C4-2B (cell line): ENCODE measurements around the gene ING5.

Source experiments
- H3K27ac ChIP-seq: fragments of 450-650 bp; 2 replicates; pipeline ENCODE4 v1.5.1; 2017
- CTCF ChIP-seq: fragments of 450-650 bp; conservative IDR thresholded peaks from 2 replicates; pipeline ENCODE4 v1.5.1; 2017; ENCODE audit warnings: mild to moderate bottlenecking
- ZFX ChIP-seq: fragments of 450-650 bp; IDR thresholded peaks from 2 replicates; pipeline ENCODE4 v1.6.1; 2017

The ING5 gene

DNA sequence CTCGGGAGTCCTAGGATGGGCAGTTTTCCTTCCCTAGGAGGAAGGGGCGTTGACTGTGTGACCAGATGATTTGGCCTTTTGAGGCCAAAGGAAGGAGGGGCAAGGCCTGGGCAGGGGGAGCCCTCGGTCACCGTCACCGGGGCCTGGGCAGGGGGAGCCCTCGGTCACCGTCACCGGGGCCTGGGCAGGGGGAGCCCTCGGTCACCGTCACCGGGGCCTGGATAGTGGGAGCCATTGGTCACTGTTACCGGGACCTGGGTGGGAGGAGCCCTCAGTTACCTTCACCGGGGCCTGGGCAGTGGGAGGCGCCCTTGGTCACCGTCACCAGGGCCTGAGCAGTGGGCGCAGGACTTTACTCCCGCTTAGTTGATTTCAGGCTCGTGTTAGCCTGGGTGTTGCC, 49.9 kb downstream of the ING5 start:
- TF ChIP-seq CTCF (no peak), ZFX (no peak)
- H3K27ac ChIP-seq: no peak overlapping the region

DNA sequence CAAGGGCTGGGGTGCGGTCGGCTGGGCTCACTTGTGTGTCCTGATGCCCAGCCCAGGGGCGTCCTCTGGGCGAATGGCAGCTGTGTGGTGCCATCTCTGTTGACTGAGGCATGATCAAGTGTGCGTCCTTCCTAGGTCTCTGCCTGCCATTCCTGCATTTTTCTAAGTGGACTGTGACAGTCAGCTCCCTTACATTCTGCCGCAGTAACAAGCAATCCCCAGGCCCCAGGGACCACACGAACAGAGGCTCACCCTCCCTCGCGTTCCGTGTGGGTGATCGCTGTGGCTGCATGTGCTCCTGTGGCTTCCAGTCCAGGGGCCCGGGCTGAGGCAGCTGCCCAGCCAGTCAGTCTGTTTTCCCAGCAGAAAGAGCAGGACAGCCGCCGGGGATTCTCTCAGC, 50.4 kb downstream of the ING5 start:
- H3K27ac ChIP-seq: no peak overlapping the region
- TF ChIP-seq ZFX (no peak), CTCF (no peak)

DNA sequence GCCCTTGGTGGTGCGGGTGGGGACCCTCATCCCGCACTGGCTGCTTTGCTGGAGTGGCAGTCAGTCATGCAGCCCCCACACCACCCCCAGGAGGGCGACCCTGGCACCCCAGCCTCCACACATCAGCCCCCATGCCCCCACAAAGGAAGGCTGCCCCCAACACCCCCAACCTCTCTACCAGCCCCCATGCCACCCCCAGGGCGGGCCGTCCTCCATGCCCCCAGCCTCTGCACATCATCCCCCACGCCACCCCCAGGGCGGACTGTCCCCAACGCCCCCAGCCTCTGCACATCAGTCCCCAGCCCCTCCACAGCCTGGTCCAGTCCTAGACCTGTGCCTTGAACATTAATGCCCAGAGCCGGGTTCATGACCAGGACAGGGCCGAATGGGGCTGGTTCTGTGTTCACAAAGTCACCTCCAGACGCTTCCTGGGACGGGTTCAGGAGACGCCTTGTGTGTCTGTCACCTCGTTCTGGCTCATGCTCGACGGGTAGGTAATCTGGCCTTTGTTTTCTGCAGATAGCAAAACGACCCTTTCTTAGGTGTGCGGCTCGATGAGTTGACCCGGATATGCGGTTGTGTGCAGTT, 50.9 kb downstream of the ING5 start:
- TF ChIP-seq CTCF (no peak), ZFX (no peak)
- H3K27ac ChIP-seq: no peak overlapping the region

DNA sequence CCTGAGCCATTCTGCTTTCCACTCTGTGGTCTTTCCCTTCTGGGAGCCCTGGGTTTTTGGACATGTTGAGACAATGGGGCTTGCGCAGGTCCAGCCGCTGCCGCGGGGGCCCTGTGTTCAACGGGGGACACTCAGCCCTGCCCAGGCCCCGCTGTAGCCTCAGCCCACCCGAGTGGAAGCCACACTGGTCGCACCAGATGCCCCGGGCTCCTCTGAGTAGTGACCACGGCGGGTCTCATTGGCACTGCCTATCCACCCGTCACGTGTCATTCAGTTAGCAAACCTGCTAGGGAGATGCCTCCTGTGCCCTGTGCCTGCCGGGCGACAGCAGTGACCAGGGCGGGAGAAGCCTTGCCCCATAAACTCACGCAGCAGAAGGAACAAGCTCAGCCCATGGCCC, 51.7 kb downstream of the ING5 start:
- TF ChIP-seq ZFX (no peak), CTCF (no peak)
- no peak overlapping the region; the same call in 1 of the 2 replicates for H3K27ac ChIP-seq

- no peak overlapping the region; the same call in 1 of the 2 replicates for H3K27ac ChIP-seq
- TF ChIP-seq CTCF (no peak), ZFX (no peak)
Measured at GRCh38 chr2:241754042-241754441, 52.2 kb downstream of the ING5 start.

DNA sequence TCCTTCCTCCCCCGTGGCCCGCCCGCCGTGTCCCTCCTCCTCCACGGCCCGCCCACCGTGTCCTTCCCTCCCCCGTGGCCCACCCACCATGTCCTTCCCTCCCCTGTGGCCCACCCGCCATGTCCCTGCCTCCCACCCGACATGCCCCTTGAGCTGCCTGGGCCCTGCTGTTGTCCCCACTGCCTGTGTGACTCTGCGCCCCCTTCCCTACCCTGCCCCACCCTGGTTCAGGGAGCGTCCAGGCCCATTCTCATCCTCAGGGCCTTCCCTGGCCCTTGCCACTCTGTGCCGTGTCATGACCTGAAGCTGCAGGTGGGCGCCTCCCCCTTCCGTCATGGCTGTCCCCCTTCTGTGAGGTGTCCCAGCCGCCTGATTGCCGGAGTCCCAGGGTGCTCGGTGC, 53.3 kb downstream of the ING5 start:
- H3K27ac ChIP-seq: no peak overlapping the region
- no peak for TF ChIP-seq ZFX
- no peak for TF ChIP-seq CTCF

DNA sequence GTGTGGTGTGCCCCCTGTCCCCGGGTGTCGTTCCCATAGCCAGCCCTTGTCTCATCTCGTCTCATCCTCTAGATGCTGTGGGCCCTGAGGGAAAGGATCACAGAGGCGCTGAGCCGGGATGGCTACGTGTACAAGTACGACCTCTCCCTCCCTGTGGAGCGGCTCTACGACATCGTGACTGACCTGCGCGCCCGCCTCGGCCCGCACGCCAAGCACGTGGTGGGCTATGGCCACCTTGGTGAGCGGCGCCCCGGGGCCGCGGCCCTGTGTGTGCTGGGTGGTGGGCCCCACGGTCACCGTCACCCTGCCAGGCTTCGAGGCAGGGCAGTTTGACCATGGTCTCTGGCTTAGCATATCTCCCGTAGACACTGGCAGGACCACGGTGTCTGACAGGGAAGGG, 53.9 kb downstream of the ING5 start:
- H3K27ac ChIP-seq: no peak overlapping the region
- TF ChIP-seq CTCF: no peak
- TF ChIP-seq ZFX: no peak
